Progenitor cell of endocrine pancreas (in vitro differentiated cells): ENCODE data around the gene SENP3. TPM values are rescaled to one million over a fixed set of nuclear protein-coding genes. Genes with fewer than 3 reads are reported as not detected.
A peak's percentile ranks its signal among the peaks of the same experiment; 100 is the strongest.

Experiments used
- DNase-seq: peaks from one replicate; pipeline ENCODE4 v3.0.0; 2021; ENCODE audit warnings: low spot score; ENCODE audit not compliant: unreplicated experiment
- H3K27ac Mint-ChIP-seq: 2 replicates; pipeline ENCODE4 v1.8.0; 2021; ENCODE audit warnings: mild to moderate bottlenecking, moderate library complexity, mixed read lengths
- H3K27me3 Mint-ChIP-seq: 2 replicates; pipeline ENCODE4 v1.8.0; 2021; ENCODE audit warnings: mixed read lengths
- H3K36me3 Mint-ChIP-seq: 2 replicates; pipeline ENCODE4 v1.8.0; 2022; ENCODE audit warnings: mixed read lengths; ENCODE audit not compliant: insufficient read depth
- H3K4me1 Mint-ChIP-seq: 2 replicates; pipeline ENCODE4 v1.8.0; 2021; ENCODE audit warnings: low read depth, mixed read lengths
- H3K4me3 Mint-ChIP-seq: 2 replicates; pipeline ENCODE4 v1.8.0; 2021; ENCODE audit warnings: low read depth, mild to moderate bottlenecking, moderate library complexity, mixed read lengths
- H3K9me3 Mint-ChIP-seq: 2 replicates; pipeline ENCODE4 v1.8.0; 2021; ENCODE audit warnings: low read depth, mixed read lengths
- long read RNA-seq: library from polyadenylated mRNA; unstranded; transcript quantifications from one replicate; pipeline ENCODE4 v2.0.0, GENCODE V29; 2020
- total RNA-seq: library from RNA; stranded (reverse); gene quantifications from 2 replicates; pipeline ENCODE4 v1.2.1, GENCODE V29; 2021
- TF ChIP-seq, protein P1 (sequence below): fragments of 200-600 bp; sonication (generic); IDR thresholded peaks from one replicate; pipeline ENCODE4 v1.5.0; 2021; ENCODE audit warnings: antibody characterized with exemption, mild to moderate bottlenecking; ENCODE audit not compliant: unreplicated experiment

Gene SENP3
- total RNA-seq = 58.2 and 62.5 TPM in 2 replicates
- long read RNA-seq = 0 reads

DNA sequence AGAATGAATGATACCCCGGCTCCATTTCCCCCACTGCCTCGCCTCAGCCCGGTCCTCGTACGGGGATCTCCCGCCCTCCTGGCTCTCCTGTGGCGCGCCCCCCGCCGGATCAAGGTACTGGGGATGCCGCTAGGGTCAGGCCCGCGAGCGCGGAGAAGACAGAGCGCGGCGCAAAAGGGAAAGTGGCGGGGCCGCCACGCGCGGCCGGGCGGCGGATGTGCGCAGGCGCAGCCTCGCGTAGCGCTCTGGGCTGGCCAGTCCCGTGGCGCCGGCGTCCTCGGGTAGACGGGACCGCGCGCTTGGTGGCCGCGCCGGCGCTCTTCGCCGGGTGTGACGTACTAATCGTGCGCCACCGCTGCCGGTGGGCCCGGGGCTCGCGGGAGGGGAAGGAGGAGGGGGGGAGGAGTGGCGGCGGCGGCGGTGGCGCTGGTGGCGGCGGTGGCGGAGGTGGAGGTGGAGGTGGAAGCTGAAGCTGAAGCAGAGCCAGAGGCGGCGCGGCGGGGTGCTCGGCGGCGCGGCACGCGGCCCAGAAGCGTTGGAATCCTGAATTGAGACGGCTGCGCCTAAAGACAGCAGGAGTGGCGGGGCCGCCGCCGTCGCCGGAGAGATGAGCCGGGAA, at the start of gene SENP3:
SENP3 (plus strand) TSS at position 331 of the 619 bp plus-strand sequence. CDS start 1,158 bp downstream, outside the sequence.
- no peaks in the 10 kb centered on the region for H3K36me3 Mint-ChIP-seq
- TF ChIP-seq, protein P1, sequence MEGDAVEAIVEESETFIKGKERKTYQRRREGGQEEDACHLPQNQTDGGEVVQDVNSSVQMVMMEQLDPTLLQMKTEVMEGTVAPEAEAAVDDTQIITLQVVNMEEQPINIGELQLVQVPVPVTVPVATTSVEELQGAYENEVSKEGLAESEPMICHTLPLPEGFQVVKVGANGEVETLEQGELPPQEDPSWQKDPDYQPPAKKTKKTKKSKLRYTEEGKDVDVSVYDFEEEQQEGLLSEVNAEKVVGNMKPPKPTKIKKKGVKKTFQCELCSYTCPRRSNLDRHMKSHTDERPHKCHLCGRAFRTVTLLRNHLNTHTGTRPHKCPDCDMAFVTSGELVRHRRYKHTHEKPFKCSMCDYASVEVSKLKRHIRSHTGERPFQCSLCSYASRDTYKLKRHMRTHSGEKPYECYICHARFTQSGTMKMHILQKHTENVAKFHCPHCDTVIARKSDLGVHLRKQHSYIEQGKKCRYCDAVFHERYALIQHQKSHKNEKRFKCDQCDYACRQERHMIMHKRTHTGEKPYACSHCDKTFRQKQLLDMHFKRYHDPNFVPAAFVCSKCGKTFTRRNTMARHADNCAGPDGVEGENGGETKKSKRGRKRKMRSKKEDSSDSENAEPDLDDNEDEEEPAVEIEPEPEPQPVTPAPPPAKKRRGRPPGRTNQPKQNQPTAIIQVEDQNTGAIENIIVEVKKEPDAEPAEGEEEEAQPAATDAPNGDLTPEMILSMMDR = no peak
- no peaks in the 10 kb centered on the region for H3K27me3 Mint-ChIP-seq
- peaks cover 25% of the 10 kb centered on the region for H3K4me1 Mint-ChIP-seq
- peak within 1 kb of the TSS; percentile 89 for H3K4me3 Mint-ChIP-seq
- H3K27ac Mint-ChIP-seq = peak within 1 kb of the TSS; percentile 96
- H3K9me3 Mint-ChIP-seq = no peaks in the 10 kb centered on the region
- DNase-seq = peak; percentile 87

DNA sequence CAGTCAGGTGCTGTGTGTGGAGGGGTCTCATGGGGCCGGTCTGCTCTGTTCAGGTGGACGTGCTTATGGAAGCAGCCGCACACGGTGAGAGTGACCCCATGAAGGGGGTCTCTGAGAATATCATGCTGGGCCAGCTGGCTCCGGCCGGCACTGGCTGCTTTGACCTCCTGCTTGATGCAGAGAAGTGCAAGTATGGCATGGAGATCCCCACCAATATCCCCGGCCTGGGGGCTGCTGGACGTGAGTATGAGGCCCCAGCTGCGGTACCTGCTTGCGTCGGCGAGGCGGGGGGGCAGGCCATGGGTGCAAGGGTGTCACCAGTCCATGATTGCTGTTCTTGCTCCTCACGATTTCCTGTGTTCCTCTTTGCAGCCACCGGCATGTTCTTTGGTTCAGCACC, 49.6 kb upstream of the SENP3 start:
- TF ChIP-seq, protein P1 = no peak
- DNase-seq = no peak
- H3K4me1 Mint-ChIP-seq = no peaks in the 10 kb centered on the region
- peaks cover 27% of the 10 kb centered on the region for H3K36me3 Mint-ChIP-seq
- no peaks in the 10 kb centered on the region for H3K27me3 Mint-ChIP-seq
- no peaks in the 10 kb centered on the region for H3K9me3 Mint-ChIP-seq
- no peak overlapping the region for H3K4me3 Mint-ChIP-seq
- H3K27ac Mint-ChIP-seq = no peak overlapping the region

DNA sequence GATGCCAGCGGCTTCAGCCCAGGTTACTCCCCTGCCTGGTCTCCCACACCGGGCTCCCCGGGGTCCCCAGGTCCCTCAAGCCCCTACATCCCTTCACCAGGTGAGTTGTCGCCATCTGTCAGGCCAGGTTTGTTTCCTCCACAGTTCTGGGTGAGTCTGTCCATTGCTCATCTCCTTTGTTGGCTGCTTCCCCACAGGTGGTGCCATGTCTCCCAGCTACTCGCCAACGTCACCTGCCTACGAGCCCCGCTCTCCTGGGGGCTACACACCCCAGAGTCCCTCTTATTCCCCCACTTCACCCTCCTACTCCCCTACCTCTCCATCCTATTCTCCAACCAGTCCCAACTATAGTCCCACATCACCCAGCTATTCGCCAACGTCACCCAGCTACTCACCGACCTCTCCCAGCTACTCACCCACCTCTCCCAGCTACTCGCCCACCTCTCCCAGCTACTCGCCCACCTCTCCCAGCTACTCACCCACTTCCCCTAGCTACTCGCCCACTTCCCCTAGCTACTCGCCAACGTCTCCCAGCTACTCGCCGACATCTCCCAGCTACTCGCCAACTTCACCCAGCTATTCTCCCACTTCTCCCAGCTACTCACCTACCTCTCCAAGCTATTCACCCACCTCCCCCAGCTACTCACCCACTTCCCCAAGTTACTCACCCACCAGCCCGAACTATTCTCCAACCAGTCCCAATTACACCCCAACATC, 48.7 kb upstream of the SENP3 start:
- no peaks in the 10 kb centered on the region for H3K9me3 Mint-ChIP-seq
- no peak overlapping the region for H3K4me3 Mint-ChIP-seq
- no peak for DNase-seq
- peak overlapping the region; percentile 24 for H3K27ac Mint-ChIP-seq
- TF ChIP-seq, protein P1 = no peak
- no peaks in the 10 kb centered on the region for H3K27me3 Mint-ChIP-seq
- peaks cover 25% of the 10 kb centered on the region for H3K36me3 Mint-ChIP-seq
- H3K4me1 Mint-ChIP-seq = no peaks in the 10 kb centered on the region

DNA sequence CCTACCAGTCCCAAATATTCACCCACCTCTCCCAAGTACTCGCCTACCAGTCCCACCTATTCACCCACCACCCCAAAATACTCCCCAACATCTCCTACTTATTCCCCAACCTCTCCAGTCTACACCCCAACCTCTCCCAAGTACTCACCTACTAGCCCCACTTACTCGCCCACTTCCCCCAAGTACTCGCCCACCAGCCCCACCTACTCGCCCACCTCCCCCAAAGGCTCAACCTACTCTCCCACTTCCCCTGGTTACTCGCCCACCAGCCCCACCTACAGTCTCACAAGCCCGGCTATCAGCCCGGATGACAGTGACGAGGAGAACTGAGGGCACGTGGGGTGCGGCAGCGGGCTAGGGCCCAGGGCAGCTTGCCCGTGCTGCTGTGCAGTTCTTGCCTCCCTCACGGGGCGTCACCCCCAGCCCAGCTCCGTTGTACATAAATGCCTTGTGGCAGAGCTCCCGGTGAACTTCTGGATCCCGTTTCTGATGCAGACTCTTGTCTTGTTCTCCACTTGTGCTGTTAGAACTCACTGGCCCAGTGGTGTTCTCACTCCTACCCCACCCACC, 47.8 kb upstream of the SENP3 start:
- no peak overlapping the region for H3K4me3 Mint-ChIP-seq
- no peaks in the 10 kb centered on the region for H3K27me3 Mint-ChIP-seq
- H3K36me3 Mint-ChIP-seq = peaks cover 20% of the 10 kb centered on the region
- no peak overlapping the region for H3K27ac Mint-ChIP-seq
- TF ChIP-seq, protein P1 = no peak
- no peak for DNase-seq
- H3K9me3 Mint-ChIP-seq = no peaks in the 10 kb centered on the region
- H3K4me1 Mint-ChIP-seq = no peaks in the 10 kb centered on the region

DNA sequence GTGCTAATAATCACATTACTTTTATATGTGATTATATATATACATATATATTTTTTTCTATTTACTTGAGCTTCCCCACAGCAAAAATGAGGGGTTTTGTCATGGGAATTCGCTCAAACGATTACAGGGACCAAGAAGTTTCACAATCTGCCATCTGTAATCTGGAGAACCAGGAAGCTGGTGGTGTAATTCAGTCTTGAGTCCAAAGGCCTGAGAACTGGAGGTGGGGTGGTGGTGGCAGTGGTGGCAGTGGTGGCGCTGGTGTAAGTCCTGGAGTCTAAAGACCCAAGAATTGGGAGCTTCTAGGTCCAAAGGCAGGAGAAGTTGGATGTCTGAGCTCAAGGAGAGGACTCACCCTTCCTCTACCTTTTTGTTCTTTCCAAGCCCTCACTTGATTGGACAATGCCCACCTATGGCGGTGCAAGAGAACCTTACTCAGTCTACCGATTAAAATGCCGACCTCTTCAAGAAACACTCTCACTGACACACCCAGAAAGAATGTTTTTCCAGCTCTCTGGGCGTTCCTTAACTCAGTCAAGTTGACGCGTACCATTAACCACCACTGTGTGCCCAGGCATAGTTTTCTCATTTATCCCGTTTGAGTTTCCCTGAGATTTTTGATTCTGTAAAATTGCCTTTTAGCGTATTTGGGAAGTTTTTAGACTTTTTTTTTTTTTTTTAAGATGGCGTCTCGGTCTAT, 45.7 kb upstream of the SENP3 start:
- peaks cover 8% of the 10 kb centered on the region for H3K36me3 Mint-ChIP-seq
- H3K4me1 Mint-ChIP-seq = no peaks in the 10 kb centered on the region
- DNase-seq = no peak
- H3K9me3 Mint-ChIP-seq = no peaks in the 10 kb centered on the region
- H3K27ac Mint-ChIP-seq = no peak overlapping the region
- H3K4me3 Mint-ChIP-seq = no peak overlapping the region
- no peaks in the 10 kb centered on the region for H3K27me3 Mint-ChIP-seq
- TF ChIP-seq, protein P1 = no peak
